Activated T-cell treated with anti-CD3 and anti-CD28 coated beads, Interleukin-2, amount 50 U/mL, for 72 hours (primary cell): ENCODE data around the gene ITPRID1. TPM values are rescaled to one million over a fixed set of nuclear protein-coding genes. Genes with fewer than 3 reads are reported as not detected.

Source experiments
- ATAC-seq, 2 donors: fragments of 150-1000 bp; cut with Tn5 transposase; replicated peaks in 1 of 2; 2 replicates each; pipeline ENCODE4 v1.10.0; 2021; ENCODE audit warnings: moderate library complexity in 2 of 2, mild to moderate bottlenecking in 1 of 2
- DNase-seq, 2 donors: peaks; one replicate each; pipeline ENCODE4 v3.0.0; 2021 to 2022; ENCODE audit warnings: mixed read lengths in 1 of 2
- H3K27ac Mint-ChIP-seq: one replicate; pipeline ENCODE4 v1.8.0; 2022; ENCODE audit warnings: mild to moderate bottlenecking, moderate library complexity, mixed read lengths
- H3K27me3 Mint-ChIP-seq: one replicate; pipeline ENCODE4 v1.8.0; 2022; ENCODE audit warnings: low read depth, mixed read lengths
- H3K36me3 Mint-ChIP-seq, 2 donors: one replicate each; pipeline ENCODE4 v1.8.0; 2022; ENCODE audit warnings: mixed read lengths in 2 of 2, mild to moderate bottlenecking in 1 of 2; ENCODE audit not compliant: insufficient read depth in 2 of 2
- H3K4me1 Mint-ChIP-seq: one replicate; pipeline ENCODE4 v1.8.0; 2022; ENCODE audit warnings: low read depth, mixed read lengths
- H3K4me3 Mint-ChIP-seq, 2 donors: one replicate each; pipeline ENCODE4 v1.8.0; 2022; ENCODE audit warnings: mild to moderate bottlenecking in 2 of 2, mixed read lengths in 2 of 2, moderate library complexity in 2 of 2
- H3K9me3 Mint-ChIP-seq, 2 donors: one replicate each; pipeline ENCODE4 v1.8.0; 2022; ENCODE audit warnings: mixed read lengths in 2 of 2
- total RNA-seq, 2 donors: library from RNA; stranded (reverse); gene quantifications; one replicate each; pipeline ENCODE4 v1.2.3, GENCODE V29; 2022

Gene ITPRID1
- total RNA-seq, 2 donors from 2014 or later, result not detected

- Mint-ChIP-seq H3K27ac (no peak overlapping the region), H3K36me3 (peaks cover 0 to 3% of the 10 kb centered on the region in 2 donors), H3K4me1 (no peaks in the 10 kb centered on the region), H3K27me3 (no peaks in the 10 kb centered on the region), H3K4me3 (no peak overlapping the region), H3K9me3 (peaks cover 2 to 3% of the 10 kb centered on the region in 2 donors)
- no peak for ATAC-seq
- no peak for DNase-seq
Observed at GRCh38 chr7:31595390-31595789, 81.5 kb downstream of the ITPRID1 start.

GRCh38 chr7:31602041-31602625 is 88.2 kb downstream of the ITPRID1 start:
- Mint-ChIP-seq H3K27ac (no peak overlapping the region), H3K27me3 (no peaks in the 10 kb centered on the region), H3K4me1 (no peaks in the 10 kb centered on the region), H3K36me3 (no peaks in the 10 kb centered on the region), H3K9me3 (no peaks in the 10 kb centered on the region), H3K4me3 (no peak overlapping the region)
- ATAC-seq, result no peak
- DNase-seq, result no peak

- Mint-ChIP-seq H3K36me3 (no peaks in the 10 kb centered on the region), H3K4me1 (no peaks in the 10 kb centered on the region), H3K27ac (no peak overlapping the region), H3K9me3 (no peaks in the 10 kb centered on the region), H3K27me3 (no peaks in the 10 kb centered on the region), H3K4me3 (no peak overlapping the region)
- DNase-seq, result no peak
- ATAC-seq, result no peak
Observed at GRCh38 chr7:31603046-31603445, 89.2 kb downstream of the ITPRID1 start.

GRCh38 chr7:31613604-31614003 is 99.7 kb downstream of the ITPRID1 start:
- no peaks in the 10 kb centered on the region for H3K4me1 Mint-ChIP-seq
- H3K27me3 Mint-ChIP-seq, result no peaks in the 10 kb centered on the region
- H3K27ac Mint-ChIP-seq, result no peak overlapping the region
- peaks cover 0 to 2% of the 10 kb centered on the region in 2 donors for H3K9me3 Mint-ChIP-seq
- no peaks in the 10 kb centered on the region for H3K36me3 Mint-ChIP-seq
- ATAC-seq (no peak), DNase-seq (no peak)
- H3K4me3 Mint-ChIP-seq, result no peak overlapping the region

- no peak for DNase-seq
- Mint-ChIP-seq H3K36me3 (no peaks in the 10 kb centered on the region), H3K27ac (no peak overlapping the region), H3K9me3 (peaks cover 0 to 1% of the 10 kb centered on the region in 2 donors), H3K4me1 (no peaks in the 10 kb centered on the region), H3K27me3 (no peaks in the 10 kb centered on the region), H3K4me3 (no peak overlapping the region)
- ATAC-seq, result no peak
Observed at GRCh38 chr7:31633467-31633866, 119.6 kb downstream of the ITPRID1 start.

GRCh38 chr7:31633894-31634494 is 120.1 kb downstream of the ITPRID1 start:
- H3K4me3 Mint-ChIP-seq, result no peak overlapping the region
- DNase-seq (no peak), ATAC-seq (no peak)
- H3K9me3 Mint-ChIP-seq, result peaks cover 0 to 1% of the 10 kb centered on the region in 2 donors
- H3K27ac Mint-ChIP-seq, result no peak overlapping the region
- no peaks in the 10 kb centered on the region for H3K27me3 Mint-ChIP-seq
- no peaks in the 10 kb centered on the region for H3K36me3 Mint-ChIP-seq
- H3K4me1 Mint-ChIP-seq, result no peaks in the 10 kb centered on the region

- ATAC-seq (no peak), DNase-seq (no peak)
- Mint-ChIP-seq H3K36me3 (no peaks in the 10 kb centered on the region), H3K4me1 (no peaks in the 10 kb centered on the region), H3K27ac (no peak overlapping the region), H3K4me3 (no peak overlapping the region), H3K27me3 (no peaks in the 10 kb centered on the region), H3K9me3 (peaks cover 0 to 3% of the 10 kb centered on the region in 2 donors)
Observed at GRCh38 chr7:31640381-31640780, 126.5 kb downstream of the ITPRID1 start.

- Mint-ChIP-seq H3K27me3 (no peaks in the 10 kb centered on the region), H3K27ac (no peak overlapping the region), H3K4me3 (no peak overlapping the region), H3K4me1 (no peaks in the 10 kb centered on the region), H3K36me3 (no peaks in the 10 kb centered on the region), H3K9me3 (peaks cover 0 to 2% of the 10 kb centered on the region in 2 donors)
- ATAC-seq (no peak), DNase-seq (no peak)
Observed at GRCh38 chr7:31642681-31643115, 128.8 kb downstream of the ITPRID1 start.

- Mint-ChIP-seq H3K4me1 (no peaks in the 10 kb centered on the region), H3K9me3 (no peaks in the 10 kb centered on the region), H3K36me3 (no peaks in the 10 kb centered on the region), H3K4me3 (no peak overlapping the region), H3K27me3 (no peaks in the 10 kb centered on the region), H3K27ac (no peak overlapping the region)
- ATAC-seq (no peak), DNase-seq (no peak)
Observed at GRCh38 chr7:31646942-31647341, 133.1 kb downstream of the ITPRID1 start.

- H3K4me1 Mint-ChIP-seq, result no peaks in the 10 kb centered on the region
- no peaks in the 10 kb centered on the region for H3K36me3 Mint-ChIP-seq
- H3K9me3 Mint-ChIP-seq, result no peaks in the 10 kb centered on the region
- no peak overlapping the region for H3K4me3 Mint-ChIP-seq
- DNase-seq (no peak), ATAC-seq (no peak)
- H3K27ac Mint-ChIP-seq, result no peak overlapping the region
- H3K27me3 Mint-ChIP-seq, result no peaks in the 10 kb centered on the region
Observed at GRCh38 chr7:31647511-31647910, 133.6 kb downstream of the ITPRID1 start.

- no peak for ATAC-seq
- Mint-ChIP-seq H3K27ac (no peak overlapping the region), H3K4me3 (no peak overlapping the region)
Observed at GRCh38 chr7:31648288-31648687, 134.4 kb downstream of the ITPRID1 start.

GRCh38 chr7:31648880-31649279 is 135.0 kb downstream of the ITPRID1 start:
- no peak overlapping the region for H3K4me3 Mint-ChIP-seq
- ATAC-seq (no peak), DNase-seq (no peak)
- H3K9me3 Mint-ChIP-seq, result no peaks in the 10 kb centered on the region
- H3K36me3 Mint-ChIP-seq, result no peaks in the 10 kb centered on the region
- H3K4me1 Mint-ChIP-seq, result no peaks in the 10 kb centered on the region
- no peak overlapping the region for H3K27ac Mint-ChIP-seq
- no peaks in the 10 kb centered on the region for H3K27me3 Mint-ChIP-seq

More at GRCh38 chr7:31648288-31648687, 134.4 kb downstream of the ITPRID1 start:
- Mint-ChIP-seq H3K36me3 (no peaks in the 10 kb centered on the region), H3K27me3 (no peaks in the 10 kb centered on the region), H3K4me1 (no peaks in the 10 kb centered on the region), H3K9me3 (no peaks in the 10 kb centered on the region)
- no peak for DNase-seq

GRCh38 chr7:31651234-31652062 is 137.6 kb downstream of the ITPRID1 start:
- ATAC-seq (no peak), DNase-seq (no peak)
- H3K27ac Mint-ChIP-seq, result no peak overlapping the region
- H3K27me3 Mint-ChIP-seq, result no peaks in the 10 kb centered on the region
- no peaks in the 10 kb centered on the region for H3K4me1 Mint-ChIP-seq
- peaks cover 3 to 8% of the 10 kb centered on the region in 2 donors for H3K9me3 Mint-ChIP-seq
- H3K4me3 Mint-ChIP-seq, result no peak overlapping the region
- H3K36me3 Mint-ChIP-seq, result no peaks in the 10 kb centered on the region
